OCI-M1 (cell line): Measurements from ENCODE around the gene SRPK2.

Experiments used
- DNase-seq: peaks from one replicate; lab custom pipeline; 2025; lab: John Stamatoyannopoulos, UW

Gene SRPK2

DNA sequence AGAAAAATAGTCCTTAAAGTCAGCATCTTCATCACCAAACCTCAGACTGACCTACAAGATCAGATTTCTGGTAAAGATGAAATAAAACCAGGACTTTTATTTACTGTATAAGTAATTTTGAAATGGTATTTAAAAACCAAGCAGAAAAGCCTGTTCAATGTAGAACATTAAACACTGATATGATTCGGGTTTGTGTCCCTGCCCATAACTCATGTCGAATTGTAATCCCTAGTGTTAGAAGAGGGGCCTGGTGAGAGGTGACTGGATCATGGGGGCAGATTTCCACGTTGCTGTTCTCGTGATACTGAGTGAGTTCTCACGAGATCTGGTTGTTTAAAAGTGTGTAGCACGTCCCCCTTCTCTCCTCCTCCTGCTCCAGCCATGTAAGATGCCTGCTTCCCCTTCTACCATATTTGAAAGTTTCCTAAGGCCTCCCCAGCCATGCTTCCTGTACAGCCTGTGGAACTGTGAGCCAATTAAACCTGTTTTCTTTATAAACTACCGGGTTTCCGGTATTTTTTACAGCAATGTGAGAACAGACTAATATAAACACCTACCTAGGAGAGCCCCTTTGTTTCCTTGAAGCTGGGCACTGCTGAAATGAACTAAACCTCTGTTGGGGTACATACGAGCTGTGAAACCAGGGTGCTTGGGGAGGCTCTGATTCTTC lies 254.6 kb downstream of the SRPK2 start:
- DNase-seq: no peak

GRCh38 chr7:105133358-105133757 lies 255.4 kb downstream of the SRPK2 start:
- no peak for DNase-seq

DNA sequence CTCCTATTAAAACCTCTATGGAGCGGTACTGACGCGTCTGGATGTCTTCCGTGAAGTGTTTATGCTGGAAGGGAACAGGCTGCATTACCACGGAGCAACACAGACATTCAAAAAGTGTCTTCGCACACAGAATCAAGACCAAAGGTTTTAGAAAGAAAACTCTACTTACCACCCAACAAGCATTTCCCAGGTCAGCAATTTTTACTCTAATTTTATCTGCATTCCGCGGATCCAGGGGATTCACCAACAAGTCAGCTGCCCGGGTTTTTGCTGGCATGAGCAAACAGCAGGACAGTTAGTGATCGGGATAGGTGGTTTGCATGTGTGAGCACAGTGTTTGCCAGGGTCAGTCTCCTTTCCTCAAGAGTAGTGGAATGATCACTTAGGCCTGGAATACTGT lies 255.9 kb downstream of the SRPK2 start:
- DNase-seq: no peak

GRCh38 chr7:105132335-105132734 lies 256.4 kb downstream of the SRPK2 start:
- DNase-seq: no peak

DNA sequence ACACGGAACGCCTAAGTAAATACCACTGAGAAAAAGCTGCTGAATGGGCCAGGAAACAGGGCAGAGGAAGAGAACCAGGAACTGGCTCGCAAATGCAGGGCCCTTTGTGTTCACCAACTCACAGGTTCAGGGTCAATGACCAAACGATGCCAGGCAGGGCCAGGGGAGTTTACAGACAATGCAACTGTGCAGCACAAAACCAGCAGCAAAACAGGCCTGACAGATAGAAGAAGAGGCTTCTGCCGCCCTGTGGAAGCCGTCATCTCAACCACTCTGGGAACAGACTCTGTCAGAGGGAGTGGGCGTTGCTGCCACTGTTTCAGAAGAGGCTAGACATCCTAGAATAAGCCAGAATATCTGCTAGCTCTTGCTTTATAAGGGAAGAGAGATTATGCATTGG lies 256.8 kb downstream of the SRPK2 start:
- DNase-seq: no peak

DNA sequence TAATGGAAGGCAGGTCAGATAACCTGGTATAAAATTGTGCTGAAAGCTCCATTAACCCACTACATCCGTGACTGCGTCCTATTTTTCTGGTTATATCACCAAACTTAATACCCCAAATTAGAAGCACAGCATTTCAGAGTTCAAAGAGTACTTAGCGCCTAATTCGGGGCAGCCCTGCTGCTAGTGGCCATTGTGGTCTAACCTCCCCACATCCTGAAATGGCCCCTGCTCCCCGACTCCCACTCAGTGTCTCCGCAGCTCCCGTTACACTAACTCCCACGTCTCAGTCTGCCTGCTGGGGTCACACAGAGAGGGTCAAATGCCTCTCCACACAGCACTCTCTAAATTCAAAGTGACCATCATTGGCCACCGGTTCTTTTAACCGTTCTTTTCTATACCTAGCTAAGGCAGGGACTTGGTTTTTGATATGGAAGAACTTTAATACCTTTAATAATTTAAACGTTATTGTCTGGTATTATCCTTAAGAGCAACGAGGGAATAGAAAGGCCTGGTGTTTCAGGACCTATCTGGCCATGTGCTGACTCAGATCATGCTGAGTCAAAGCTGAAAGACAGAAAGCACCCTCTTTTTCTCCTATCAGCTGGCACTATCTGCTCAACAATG lies 257.6 kb downstream of the SRPK2 start:
- DNase-seq: no peak

- no peak for DNase-seq
These were observed 258.1 kb downstream of the SRPK2 start for GRCh38 chr7:105130580-105130979.

- no peak for DNase-seq
These were observed 258.7 kb downstream of the SRPK2 start for GRCh38 chr7:105130048-105130447.

DNA sequence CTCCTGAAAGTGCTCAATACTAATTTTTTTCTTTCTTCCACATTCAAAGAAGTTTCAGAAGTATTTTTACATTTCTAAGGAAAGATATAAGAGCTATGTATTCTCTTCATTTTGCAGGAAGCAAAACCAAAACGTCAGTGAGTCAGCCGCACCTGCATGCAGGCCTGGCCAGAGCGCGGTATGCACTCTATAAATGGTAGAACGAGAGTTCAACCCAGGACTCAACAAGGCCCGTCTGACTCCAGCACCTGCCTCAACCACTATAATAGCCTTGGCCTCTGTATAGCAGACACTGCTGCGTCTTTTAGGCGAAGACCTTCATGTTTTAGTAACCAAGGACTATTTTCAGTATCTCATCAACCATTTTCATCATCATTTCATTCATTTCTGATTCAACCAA lies 261.5 kb downstream of the SRPK2 start:
- DNase-seq: no peak

- DNase-seq: no peak
These were observed 262.2 kb downstream of the SRPK2 start for GRCh38 chr7:105126436-105126975.

GRCh38 chr7:105125745-105126144 lies 263.0 kb downstream of the SRPK2 start:
- DNase-seq: no peak

DNA sequence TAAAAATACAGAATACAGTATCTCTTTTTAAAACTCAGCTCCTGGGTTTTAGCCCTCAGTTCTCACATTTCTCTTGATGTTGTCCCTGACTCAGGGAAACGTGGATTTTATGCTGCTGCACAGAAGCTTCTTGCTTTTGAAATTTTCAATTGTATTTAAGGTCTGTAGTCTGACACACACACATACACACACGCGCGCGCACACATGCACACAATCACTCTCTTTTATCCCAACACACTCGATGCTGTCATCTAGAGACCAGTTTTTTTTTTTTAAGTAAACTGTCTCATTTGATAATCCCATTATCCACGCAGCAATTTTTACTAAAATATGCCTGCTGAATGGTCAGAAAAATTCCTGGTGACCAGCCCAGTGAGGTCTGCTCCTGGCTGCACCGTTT lies 266.1 kb downstream of the SRPK2 start:
- DNase-seq: no peak

DNA sequence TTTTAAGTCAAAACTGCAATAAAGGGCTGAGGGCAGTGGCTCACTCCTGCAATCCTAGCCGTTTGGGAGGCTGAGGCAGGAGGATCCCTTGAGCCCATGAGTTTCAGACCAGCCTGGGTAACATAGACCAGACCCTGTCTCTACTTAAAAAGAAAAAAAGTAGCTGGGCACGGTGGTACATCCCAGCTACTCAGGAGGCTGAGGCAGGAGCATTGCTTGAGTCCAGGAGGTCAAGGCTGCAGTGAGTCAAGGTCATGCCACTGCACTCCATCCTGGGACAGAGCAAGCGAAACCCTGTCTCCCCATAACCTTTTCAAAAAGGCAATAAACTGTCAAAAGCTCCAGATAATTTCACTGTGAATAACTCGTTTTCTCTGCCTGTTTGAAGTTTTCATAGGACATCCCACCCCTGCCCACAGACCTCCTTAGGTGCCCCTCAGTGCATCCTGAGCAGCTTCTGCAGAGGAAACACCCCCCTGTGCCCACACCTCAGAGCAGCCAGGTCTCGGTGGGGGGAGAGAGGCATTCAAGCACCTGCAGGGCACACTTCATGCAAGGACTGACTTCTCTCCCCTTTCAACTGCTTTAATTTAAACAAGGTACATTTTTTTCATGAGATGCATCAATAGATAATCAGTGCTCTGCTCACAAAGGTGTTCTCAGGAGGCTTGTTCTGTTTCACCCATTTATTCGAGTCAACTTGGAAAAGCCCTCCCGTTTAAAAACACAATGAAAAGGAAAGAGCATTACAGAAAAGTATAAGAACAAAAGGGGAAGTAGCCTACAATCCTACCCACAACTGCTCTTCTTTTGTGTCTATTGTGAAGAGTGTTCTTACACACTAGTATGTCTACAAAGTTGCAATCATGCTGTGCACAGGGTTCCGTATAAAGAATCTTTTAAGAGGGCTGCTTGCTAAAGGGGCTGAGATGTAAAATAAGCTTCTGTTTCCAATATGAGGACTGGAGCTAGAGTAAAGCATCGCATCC lies 269.8 kb downstream of the SRPK2 start:
- DNase-seq: peak; percentile 11

GRCh38 chr7:105112440-105113418 lies 276.0 kb downstream of the SRPK2 start:
- DNase-seq: no peak

DNA sequence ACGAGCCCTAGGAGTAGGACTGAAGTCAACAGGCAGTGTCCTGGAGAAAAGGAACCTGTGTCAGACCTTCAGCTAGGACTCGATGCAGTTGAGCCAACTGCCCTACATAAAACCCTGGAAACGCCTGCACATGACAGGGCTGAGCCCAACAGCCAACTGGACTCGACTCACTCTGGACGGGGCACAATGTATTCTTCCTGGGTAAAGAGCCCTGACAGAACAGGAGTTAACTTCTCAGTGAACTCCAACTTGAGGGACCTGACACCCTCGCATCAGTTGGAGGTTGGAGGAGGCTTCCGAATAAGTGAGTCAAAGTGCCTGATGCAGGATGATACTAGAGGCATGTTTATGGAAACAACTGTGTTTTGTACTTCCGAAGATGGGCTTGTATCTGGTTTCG lies 281.3 kb downstream of the SRPK2 start:
- no peak for DNase-seq

DNA sequence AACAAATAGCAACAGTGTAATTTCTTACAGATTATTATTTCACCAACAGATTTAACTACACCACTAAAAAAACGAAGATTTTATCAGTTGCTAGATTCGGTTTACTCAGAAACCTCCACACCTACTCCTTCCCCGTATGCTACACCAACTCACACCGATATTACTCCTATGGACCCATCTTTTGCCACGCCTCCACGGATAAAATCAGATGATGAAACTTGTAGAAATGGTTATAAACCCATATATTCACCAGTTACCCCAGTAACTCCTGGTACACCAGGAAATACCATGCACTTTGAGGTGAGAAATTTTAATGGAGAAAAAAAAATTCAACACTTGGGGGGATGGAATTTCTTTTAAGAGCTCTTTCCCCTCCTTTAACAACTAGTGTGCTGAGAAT lies 282.2 kb downstream of the SRPK2 start:
- peak; percentile 25 for DNase-seq

GRCh38 chr7:105105579-105105978 lies 283.1 kb downstream of the SRPK2 start:
- no peak for DNase-seq

DNA sequence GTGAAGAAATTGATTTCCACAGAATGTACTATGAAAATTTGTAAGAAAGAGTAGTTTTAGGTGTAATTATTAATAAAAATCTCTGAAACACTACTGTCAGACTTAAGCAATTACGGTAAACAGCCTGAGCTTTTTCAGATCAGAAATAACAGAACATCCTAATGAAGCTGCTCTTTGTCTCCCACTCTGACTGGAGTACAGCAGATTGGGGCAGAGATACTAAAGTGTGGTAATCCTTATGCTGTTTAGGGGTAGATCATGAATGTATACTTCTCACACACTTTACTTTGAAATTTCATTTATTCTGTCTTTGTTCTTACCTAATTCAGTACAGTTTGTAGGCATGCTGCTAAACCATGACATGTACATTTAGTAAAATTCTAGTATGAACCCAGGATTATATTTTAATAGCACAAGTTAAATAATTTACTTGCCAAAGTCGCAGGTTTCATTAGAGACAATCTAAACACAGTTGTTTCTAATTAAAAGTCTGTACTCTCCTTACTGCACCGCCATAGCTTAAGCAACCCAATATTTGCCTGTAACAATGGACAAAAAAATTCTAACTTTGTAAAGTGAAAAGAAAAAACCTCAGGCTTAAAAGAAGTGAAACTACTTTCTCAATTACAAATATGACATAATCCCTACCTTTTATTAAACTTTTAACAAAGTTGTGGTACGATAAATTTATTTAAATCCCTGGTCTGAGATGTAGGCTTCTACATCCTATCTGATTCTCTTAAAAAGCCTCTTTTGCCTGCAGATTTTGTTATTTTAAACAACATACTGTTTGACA lies 286.0 kb downstream of the SRPK2 start:
- no peak for DNase-seq

- DNase-seq: no peak
These were observed 286.9 kb downstream of the SRPK2 start for GRCh38 chr7:105101864-105102263.

DNA sequence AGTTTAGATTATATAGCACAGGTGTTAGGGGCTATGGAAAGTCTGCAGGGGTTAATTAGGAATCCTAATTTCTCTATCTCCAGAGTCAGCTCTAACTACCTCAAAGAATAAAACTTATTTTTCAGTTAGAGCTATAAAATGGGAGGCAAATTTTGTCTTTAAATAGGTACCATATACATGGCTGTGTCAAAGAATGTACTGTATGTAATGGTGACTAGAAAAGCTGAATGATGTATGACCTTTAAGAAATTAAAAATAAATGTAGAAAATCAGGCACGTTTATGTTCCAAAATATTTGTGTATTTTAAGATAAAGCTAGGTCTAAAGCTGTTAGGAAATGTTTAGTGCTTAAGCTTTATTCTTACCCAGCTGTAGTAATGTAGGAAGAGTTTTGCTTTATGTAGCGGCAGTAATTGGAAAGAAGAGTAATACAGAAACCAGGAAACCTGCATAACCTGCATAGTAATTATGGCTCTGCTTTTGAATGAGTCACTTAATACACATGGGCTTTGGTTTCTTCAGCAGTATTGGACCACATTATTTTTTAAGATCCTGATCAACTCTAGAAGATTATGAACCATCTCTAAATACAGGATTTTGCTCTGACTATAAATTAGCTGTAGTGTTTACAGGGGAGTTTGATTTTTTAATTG lies 289.7 kb downstream of the SRPK2 start:
- no peak for DNase-seq
